ENCODE measurements around the gene AHCTF1. TPM values are rescaled to one million over a fixed set of nuclear protein-coding genes. Genes with fewer than 3 reads are reported as not detected.

Gene AHCTF1
- total RNA-seq, 1 donor from 2014 or later, result 15.8 TPM

GRCh38 chr1:246797597-246797996, 134.2 kb downstream of the AHCTF1 start:
- ATAC-seq, result no peak

GRCh38 chr1:246797157-246797556, 134.6 kb downstream of the AHCTF1 start:
- no peak for ATAC-seq

- no peak for ATAC-seq
These were observed 135.6 kb downstream of the AHCTF1 start for GRCh38 chr1:246795906-246796694.

GRCh38 chr1:246794828-246795671, 136.7 kb downstream of the AHCTF1 start:
- peak; percentile 61 for ATAC-seq

- no peak for ATAC-seq
These were observed 137.5 kb downstream of the AHCTF1 start for GRCh38 chr1:246794048-246794827.

- ATAC-seq, result no peak
These were observed 138.3 kb downstream of the AHCTF1 start for GRCh38 chr1:246793356-246793896.

GRCh38 chr1:246792603-246793002, 139.1 kb downstream of the AHCTF1 start:
- no peak for ATAC-seq

GRCh38 chr1:246791303-246791918, 140.3 kb downstream of the AHCTF1 start:
- no peak for ATAC-seq

GRCh38 chr1:246790833-246791232, 140.9 kb downstream of the AHCTF1 start:
- ATAC-seq, result no peak

- ATAC-seq, result no peak
These were observed 141.4 kb downstream of the AHCTF1 start for GRCh38 chr1:246790364-246790763.

- ATAC-seq, result no peak
These were observed 142.1 kb downstream of the AHCTF1 start for GRCh38 chr1:246789454-246790339.

Other genes with a start within 250 kb of the AHCTF1 start
- 2.8 TPM for gene SCCPDH, start 207.5 kb downstream of the AHCTF1 start, total RNA-seq
- 1.6 TPM for gene ZNF695, start 76.1 kb upstream of the AHCTF1 start, total RNA-seq
- gene ZNF670, start 146.9 kb upstream of the AHCTF1 start, total RNA-seq, result 1.4 TPM
- gene ZNF669, start 172.4 kb upstream of the AHCTF1 start, total RNA-seq, result 2.6 TPM
- gene ZNF124, start 240.1 kb upstream of the AHCTF1 start, total RNA-seq, result 7.5 TPM

All from esophagus mucosa (tissue), 1 donor.